Stimulated activated CD8-positive, alpha-beta memory T cell treated with anti-CD3 and anti-CD28 coated beads, Interleukin-15, amount 100 ng/mL, for 4 hours (primary cell): Measurements from ENCODE around the gene MICU1.
A peak's percentile ranks its signal among the peaks of the same experiment; 100 is the strongest.
"Not testable (repeated sequence)": the region's sequence is repeated elsewhere in the genome, so short reads cannot be mapped to it uniquely, and the experiment has no call there.

ENCODE experiments used
- DNase-seq, 2 donors: peaks; one replicate each; pipeline ENCODE4 v3.0.0-alpha.2; 2020; ENCODE audit warnings: low read depth in 2 of 2

MICU1 gene, protein sequence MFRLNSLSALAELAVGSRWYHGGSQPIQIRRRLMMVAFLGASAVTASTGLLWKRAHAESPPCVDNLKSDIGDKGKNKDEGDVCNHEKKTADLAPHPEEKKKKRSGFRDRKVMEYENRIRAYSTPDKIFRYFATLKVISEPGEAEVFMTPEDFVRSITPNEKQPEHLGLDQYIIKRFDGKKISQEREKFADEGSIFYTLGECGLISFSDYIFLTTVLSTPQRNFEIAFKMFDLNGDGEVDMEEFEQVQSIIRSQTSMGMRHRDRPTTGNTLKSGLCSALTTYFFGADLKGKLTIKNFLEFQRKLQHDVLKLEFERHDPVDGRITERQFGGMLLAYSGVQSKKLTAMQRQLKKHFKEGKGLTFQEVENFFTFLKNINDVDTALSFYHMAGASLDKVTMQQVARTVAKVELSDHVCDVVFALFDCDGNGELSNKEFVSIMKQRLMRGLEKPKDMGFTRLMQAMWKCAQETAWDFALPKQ

DNA sequence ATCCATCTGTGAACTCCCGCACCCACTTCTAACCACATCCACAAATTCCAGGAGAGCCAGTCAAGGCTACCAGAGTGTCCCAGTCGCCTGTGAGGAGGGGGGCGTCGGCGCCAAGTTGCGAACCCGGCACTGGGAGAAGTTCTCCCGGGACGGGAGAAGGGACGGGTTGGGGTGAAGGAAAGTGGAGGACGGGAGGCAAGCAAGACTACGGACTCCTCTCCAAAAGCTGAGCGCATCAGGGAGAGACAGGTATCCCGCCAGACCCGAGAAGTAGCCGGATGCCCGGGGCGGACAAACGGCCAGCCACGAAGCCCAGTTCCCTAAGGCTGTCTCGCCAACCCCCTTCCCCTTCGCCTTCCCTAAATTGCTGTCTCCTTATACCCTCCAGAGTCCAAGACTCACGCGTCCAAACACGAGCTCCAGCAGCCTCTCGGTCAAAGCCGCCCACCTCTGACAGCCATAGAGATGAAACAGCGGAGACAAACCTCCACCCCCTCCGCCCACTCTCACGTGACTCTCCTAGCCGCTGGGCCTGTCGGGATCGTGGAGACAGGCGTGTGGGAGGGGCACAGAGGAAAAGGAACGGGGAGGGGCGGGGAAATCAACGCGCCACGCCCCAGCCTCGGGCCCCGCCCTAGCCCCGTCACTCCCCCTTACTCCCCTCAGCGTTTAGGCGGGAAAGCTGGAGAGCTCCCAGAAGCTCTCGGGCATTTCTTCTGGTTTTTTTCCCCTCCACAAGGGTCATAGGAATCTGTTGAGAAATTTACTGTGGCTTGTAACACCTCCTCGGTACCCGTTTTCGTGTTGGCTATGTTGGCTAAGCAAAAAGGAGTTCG, at the start of gene MICU1:
TSS of gene MICU1 (minus strand) at position 472 of the 836 bp plus-strand sequence. CDS start 59,286 bp downstream, outside the sequence.
- DNase-seq = peak; percentile 86 to 94

DNA sequence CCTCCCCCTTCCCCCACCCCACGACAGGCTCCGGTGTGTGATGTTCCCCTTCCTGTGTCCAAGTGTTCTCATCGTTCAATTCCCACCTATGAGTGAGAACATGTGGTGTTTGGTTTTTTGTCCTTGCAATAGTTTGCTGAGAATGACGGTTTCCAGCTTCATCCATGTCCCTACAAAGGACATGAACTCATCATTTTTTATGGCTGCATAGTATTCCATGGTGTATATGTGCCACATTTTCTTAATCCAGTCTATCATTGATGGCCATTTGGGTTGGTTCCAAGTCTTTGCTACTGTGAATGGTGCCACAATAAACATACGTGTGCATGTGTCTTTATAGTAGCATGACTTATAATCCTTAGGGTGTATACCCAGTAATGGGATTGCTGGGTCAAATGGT, 48.3 kb upstream of the MICU1 start:
- DNase-seq = not testable (repeated sequence)

DNA sequence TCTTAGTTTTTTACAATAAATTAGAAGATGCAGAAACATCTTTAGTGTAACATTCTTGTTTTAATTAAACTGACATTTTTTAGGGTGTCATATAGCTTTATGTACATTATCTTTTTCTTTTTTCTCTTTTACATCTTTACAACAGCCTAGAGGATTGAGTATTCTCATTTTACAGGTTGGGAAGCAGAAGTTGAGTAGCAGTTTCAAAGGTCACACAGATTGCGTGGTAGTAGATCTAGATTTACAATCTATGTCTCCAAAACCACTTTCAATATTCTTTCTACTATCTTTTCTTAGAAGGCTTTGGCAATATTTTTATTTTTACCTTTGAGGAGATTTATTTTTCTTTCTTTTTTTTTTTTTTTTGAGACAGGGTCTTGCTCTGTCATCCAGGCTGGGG, 47.4 kb upstream of the MICU1 start:
- no peak for DNase-seq

DNA sequence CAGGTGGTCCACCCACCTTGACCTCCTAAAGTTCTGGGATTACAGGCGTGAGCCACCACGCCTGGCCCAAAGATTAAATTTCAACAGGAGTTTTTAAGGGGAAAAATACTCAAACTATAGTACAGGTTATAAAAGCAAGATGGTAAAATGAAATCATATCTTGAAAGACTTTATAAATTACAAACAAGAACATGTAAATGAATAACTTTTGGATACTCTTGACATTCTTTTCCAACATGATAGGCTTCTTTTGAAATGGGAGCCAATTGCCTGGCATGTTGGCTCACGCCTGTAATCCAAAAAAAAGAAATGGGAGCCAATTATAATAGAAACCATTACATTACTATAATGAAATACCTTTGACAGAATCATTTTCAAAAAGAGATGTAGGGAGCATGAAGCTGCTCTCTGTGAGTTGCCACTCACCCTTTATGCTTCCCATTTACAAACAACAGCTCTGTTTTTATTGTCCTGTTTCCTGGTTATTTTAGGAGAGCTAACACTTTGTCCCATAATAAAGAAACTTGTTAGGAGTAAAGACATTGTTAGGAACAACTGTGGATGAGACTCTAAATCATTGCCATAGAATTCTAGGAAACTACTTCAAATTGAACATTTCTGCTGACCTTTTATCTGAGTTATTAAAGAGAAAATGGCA, 41.5 kb upstream of the MICU1 start:
- no peak for DNase-seq

DNA sequence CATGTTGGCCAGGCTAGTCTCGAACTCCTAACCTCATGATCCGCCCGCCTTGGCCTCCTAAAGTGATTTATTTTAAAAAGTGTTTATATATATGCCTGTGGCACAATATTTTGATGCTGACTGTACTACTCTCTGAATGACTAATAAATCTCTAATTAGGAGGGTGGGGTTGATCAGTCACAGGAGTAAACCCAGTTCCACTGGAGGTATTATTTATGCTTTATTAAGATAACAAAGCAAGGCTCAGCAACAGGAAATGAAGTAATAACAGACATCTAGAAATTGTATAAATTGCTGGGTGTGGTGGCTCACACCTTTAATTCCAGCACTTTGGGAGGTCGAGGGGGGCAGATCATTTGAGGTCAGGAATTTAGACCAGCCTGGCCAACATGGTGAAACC, 40.0 kb upstream of the MICU1 start:
- DNase-seq = no peak

DNA sequence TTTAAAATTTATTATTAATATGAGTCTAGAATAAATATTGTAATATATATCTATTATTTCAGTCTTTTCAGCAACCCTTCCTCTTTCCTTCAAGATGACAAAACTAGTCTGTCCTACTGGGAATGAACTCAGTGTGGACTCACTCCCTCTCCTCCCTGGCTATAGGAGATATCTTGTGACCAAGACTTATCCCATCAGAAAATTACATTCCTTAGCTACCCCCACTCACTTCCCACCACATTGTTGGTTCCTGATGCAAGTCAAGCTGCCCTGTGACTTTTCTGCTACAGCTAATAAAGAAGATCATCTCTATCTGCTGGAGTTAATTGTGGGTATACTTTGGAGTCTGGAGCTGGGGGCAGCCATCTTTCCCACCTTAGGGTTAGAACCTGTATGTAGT, 38.1 kb upstream of the MICU1 start:
- no peak for DNase-seq

DNA sequence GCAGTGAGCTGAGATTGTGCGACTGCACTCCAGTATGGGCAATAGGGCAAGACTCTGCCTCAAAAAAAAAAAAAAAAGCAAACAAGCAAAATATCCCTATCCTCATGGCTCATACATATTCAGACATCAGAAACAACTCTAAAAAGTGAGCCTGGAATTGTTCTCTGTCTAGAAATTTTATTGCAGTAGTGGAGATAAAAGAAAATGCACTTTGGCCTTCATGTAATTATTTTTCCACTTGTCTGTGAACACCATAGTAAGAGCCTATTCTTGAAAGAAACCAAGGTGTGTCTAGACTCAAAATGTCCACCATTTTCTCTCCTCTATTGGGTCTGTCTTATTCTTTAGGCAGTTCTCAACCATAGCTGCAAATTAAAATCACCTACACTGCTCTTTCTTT, 35.6 kb upstream of the MICU1 start:
- no peak for DNase-seq

DNA sequence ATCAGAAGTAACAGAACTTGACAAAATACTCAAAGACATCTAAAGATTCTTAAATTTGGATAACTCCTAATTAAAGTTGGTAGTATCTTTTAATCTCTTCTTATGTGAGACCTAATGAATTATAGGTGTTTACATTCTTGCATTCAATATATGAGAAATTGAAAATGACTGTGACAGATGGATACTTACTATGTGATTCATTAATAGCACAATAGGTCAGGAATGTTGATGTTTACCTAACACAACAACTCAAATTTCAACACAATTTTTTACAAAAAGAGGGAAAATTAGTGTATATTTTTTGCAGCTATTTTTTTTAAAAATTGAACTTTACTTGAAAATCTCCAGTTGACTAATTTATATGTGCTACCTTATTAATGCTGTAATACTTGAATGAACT, 34.3 kb upstream of the MICU1 start:
- DNase-seq = no peak

DNA sequence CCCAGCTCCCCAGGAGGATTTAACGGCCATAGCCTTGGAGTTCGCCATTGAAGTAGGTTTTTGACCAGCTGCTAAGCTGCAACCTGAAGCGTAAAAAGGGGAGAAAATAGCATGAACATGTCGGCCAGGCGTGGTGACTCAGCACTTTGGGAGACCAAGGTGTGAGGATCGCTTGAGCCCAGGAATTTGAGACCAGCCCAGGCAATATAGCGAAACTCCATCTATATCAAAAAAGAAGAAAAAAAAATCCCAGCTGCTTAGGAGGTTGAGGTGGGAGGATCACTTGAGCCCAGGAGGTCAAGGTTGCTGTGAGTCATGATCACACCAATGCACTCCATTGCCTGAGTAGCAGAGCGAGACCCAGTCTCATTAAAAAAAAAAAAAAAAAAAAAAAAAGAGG, 33.8 kb upstream of the MICU1 start:
- DNase-seq = no peak

DNA sequence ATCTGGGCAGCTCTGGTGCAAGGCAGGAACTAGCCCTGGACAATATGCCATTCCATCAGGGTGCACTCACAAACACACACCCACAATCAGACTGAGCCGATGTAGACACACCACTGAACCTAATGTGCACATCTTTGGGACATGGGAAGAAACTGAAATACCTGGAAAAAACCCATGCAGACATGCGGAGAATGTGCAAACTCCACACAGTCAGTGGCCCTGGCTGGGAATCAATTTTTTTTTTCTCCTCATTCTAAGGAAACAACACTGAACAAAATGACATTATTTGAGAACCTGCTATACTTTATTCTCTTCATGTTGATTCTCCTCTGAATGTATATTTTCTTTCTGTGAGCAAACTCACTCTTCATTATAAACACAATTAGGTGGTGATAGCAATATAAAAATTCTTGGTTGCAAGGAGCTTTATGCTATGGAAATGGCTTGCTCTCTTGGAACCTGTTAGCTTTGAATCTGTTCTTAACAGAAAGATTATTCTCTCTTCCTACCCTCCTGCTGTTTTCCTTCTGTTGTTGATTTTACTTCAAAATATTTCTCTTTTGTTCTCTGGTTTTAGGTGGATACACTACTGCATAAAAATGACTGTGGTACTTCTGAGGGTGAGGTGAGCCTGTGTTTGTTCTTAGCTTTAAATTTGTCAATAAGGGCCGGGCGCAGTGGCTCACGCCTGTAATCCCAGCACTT, 33.0 kb upstream of the MICU1 start:
- DNase-seq = no peak

DNA sequence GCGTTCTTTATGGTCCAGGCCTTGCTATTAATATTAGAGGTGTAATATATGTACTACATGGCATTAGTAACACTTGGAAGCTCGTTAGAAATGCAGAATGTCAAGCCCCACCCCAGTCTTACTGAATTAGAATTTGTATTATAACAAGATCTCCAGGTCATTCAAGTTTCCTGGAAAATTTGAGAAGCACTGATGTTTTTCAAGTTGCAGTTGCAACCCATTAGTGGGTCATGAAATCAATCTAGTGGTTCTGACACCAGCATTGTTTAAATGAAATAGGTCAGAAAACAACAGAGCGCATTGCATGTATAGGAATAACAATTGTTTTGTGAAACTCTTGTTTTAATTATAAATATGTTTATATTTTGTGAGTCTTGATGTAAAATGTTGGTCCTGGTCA, 28.8 kb upstream of the MICU1 start:
- no peak for DNase-seq

DNA sequence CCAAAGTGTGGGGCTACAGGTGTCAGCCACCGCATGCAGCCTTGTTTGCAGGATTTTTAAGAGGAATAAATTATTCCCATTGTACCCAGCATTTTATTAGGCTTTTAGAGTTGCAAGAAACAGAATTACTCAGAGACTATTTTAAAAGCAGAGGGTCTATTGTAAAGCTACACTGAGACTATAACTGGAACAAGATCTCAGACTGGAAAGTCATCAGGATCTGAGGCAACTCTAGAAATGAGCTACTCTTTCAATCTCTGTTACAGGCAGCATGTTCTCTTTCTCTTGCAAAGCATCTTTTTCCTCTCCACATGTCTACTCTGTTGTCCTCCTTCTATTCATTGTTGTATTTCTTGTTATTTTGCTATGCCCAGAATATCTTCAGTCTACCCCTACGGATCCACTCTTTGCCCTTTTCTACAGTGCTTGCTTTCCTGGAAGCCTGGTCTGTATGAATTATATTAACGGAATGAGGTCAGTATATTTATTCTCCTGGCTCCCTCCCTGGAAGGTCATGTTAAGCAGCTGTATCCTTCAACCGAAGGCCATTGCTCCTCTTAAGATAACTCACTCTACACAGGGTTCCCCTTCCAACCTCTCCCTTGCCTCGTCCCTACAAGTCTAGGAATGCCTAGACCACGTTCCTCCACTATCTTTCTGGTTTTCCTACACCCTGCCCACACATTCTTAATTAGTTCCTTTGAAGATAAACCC, 27.7 kb upstream of the MICU1 start:
- no peak for DNase-seq

DNA sequence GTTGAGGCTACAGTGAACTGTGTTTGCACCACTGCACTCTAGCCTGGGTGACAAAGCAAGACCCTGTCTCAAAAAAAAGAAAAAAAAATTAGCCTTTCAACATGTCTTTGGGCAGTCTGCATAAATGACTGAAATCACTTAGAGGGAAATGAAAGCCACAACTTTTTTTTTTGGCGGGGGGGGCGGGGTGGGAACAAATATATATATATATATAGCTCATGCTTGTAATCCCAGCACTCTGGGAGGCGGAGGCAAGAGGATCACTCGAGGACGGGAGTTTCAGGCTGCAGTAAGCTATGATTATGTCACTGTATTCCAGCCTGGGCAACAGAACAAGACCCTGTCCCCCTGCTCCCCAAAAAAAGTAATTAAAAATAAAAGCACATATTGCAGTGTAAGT, 23.4 kb upstream of the MICU1 start:
- no peak for DNase-seq

DNA sequence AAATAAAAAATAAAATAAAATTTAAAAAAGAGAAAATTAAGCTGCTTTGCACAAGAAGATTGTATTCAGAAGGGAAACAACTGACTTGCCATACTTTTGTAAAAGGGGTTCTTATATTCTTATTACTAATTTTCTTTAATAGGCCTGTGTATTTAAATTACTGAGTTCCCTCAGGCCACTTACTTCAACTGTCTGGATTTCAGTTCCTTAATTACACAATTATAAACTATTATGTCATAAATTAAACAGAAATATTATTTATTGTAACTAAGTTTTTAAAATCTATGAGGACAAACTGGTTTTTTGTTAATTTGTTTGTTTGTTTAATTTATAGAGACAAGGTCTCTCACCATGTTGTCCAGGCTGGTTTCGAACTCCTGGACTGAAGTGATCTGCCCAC, 22.4 kb upstream of the MICU1 start:
- DNase-seq = no peak

DNA sequence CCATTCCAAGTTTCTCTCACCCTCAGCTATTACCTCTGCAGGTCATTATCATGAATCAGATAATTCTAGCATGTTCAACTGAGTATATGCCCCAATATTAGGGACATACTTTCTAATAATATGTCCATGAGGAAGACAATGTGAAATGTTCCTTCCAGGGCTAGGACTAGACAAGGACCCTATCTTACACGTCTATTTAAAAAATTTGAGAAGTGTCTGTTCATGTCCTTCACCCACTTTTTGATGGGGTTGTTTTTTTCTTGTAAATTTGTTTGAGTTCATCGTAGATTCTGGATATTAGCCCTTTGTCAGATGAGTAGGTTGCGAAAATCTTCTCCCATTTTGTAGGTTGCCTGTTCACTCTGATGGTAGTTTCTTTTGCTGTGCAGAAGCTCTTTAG, 21.1 kb upstream of the MICU1 start:
- not testable (repeated sequence) for DNase-seq

DNA sequence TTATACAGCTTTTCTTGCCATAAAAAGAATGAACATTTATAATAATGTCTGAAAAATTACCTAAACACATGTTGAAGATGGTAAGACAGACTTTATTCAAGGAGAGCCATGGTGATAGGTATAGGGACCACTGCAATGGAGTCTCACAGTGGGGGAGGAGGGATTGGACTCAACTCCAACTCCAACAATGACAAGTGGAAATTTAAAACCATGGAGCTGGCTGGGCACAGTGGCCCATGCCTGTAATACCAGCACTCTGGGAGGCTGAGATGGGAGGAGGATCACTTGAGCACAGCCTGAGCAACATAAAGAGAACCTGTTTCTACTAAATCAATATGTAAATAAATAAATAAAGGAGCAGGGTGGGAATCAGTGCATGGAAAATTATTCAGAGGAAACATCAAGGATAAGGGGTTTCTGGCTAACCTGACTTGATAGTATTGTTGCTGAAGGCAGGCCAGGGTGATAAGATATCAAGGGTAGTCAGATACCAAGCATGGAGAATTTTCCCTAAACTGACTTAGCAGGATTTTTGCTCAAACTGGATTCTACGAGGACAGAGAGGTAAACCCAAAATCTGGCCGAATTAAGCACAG, 19.5 kb upstream of the MICU1 start:
- no peak for DNase-seq

DNA sequence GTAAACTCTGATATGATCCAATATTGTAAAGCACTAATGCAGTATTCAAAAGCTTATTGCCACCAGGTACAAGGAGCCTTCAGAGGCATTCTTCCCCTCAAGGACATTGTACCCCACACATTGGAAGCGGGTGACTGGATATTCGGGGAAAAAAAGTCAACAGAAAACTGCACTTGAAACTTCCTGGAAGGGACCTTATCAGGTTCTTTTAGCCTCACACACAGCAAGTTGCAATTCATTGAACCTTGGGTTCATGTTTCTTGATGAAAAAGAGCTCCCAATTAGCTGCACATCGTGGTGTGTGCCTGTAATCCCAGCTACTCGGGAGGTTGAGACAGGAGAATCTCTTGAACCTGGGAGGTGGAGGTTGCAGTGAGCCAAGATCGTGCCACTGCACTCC, 16.4 kb upstream of the MICU1 start:
- DNase-seq = no peak

DNA sequence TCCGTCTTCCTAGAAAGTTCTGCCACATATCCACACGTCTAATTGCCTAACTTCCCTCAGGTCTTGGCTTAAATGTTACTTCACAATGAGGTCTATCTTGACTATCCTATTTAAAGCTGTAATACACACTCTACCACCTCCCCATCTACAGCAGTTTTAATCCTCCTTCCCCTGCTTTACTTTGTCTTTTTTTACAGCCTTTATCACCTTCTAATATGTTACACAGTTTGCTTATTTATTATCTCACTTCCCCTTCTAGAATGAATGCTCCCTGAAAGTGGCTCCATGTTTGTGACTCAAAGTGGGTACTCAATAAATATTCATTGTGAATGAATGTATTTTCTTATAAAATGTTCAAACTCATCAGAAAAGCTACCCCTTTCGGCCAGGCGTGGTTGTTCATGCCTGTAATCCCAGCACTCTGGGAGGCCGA, 13.6 kb upstream of the MICU1 start:
- DNase-seq = no peak

DNA sequence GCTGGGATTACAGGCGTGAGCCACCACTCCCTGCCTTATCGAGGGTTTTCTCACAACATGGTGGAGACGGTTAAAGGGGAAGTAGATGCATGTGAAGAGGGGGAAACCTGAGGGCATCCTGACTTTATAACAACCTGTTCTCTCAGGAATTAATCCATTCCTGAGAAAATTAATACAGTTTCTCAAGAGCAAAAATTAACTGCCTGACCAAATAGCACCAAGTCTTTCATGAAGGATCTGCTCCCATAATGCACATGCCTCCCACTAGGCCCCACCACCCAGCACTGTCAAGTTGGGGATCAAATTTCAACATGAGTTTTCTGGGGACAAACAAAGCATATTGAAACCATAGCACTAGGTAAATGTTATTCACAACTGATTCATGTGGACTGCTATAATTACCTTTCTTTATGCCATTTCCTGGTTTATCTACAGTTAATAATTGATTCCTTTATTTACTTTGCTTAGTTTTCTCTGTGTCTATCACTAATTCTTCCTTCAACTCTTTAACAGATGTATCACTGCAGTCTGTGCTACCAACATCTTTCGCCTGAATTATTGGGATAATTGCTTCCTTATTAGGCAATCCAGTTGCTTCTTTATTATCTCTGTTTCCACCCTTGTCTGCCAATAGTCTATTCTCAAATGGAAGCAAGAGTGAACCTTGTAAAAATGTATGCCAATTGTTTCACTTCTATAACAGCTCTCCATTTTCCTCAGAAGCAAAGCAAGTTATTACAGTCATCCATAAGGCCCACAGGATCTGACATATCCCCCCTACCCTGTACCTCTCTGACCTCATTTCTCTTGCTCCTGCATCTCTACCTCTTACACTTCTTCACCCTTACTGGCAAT, 12.9 kb upstream of the MICU1 start:
- no peak for DNase-seq

DNA sequence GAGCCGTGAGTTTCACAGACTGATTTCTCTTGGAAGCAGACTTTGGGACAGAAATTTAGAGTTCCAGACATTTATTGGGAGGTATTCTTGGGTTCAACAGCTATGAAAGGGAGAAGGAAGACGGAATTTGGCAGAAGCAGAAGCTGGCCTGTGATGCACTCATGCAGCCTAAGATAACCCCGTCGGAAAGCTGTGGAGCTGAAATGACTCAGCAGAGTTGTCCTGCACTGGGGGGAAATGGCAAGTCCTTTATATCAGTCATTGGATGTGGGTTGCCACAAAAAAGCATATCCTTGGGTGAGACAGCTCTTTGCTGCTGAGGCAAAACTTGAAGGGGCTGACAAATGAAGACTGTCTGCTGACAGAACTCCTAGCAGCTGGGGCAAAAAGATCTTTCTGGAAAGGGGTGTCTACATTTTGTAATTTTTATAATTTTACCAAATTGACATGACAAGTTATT, 11.5 kb upstream of the MICU1 start:
- DNase-seq = no peak
